Stimulated activated CD8-positive, alpha-beta memory T cell treated with anti-CD3 and anti-CD28 coated beads, Interleukin-12 subunit alpha, Interleukin-12 subunit beta, amount 100 ng/mL, for 1 hour (primary cell): ENCODE measurements around the gene ZNF718.
"Not testable (repeated sequence)": the region's sequence is repeated elsewhere in the genome, so short reads cannot be mapped to it uniquely, and the experiment has no call there.

Source experiments
- DNase-seq: peaks from one replicate; pipeline ENCODE4 v3.0.0-alpha.2; 2020; ENCODE audit warnings: low read depth

The ZNF718 gene

GRCh38 chr4:161496-162284, 37.4 kb downstream of the ZNF718 start:
- no peak for DNase-seq

- DNase-seq: not testable (repeated sequence)
These were observed 45.3 kb downstream of the ZNF718 start for GRCh38 chr4:169640-170039.

- not testable (repeated sequence) for DNase-seq
These were observed 47.0 kb downstream of the ZNF718 start for GRCh38 chr4:171318-171717.

- DNase-seq: no peak
These were observed 49.5 kb downstream of the ZNF718 start for GRCh38 chr4:173666-174314.

- no peak for DNase-seq
These were observed 51.7 kb downstream of the ZNF718 start for GRCh38 chr4:175986-176385.

GRCh38 chr4:176995-177394, 52.7 kb downstream of the ZNF718 start:
- no peak for DNase-seq

GRCh38 chr4:182225-182624, 57.9 kb downstream of the ZNF718 start:
- not testable (repeated sequence) for DNase-seq

GRCh38 chr4:188091-188490, 63.8 kb downstream of the ZNF718 start:
- DNase-seq: no peak

GRCh38 chr4:195159-195558, 70.9 kb downstream of the ZNF718 start:
- not testable (repeated sequence) for DNase-seq

GRCh38 chr4:200936-201335, 76.6 kb downstream of the ZNF718 start:
- no peak for DNase-seq

- DNase-seq: not testable (repeated sequence)
These were observed 78.5 kb downstream of the ZNF718 start for GRCh38 chr4:202822-203221.

GRCh38 chr4:205097-205756, 80.9 kb downstream of the ZNF718 start:
- no peak for DNase-seq

- no peak for DNase-seq
These were observed 81.8 kb downstream of the ZNF718 start for GRCh38 chr4:206054-206453.

GRCh38 chr4:208416-209096, 84.3 kb downstream of the ZNF718 start:
- not testable (repeated sequence) for DNase-seq

- DNase-seq: no peak
These were observed 86.8 kb downstream of the ZNF718 start for GRCh38 chr4:211033-211511.

- no peak for DNase-seq
These were observed 88.3 kb downstream of the ZNF718 start for GRCh38 chr4:212438-213188.

GRCh38 chr4:213189-213535, 88.9 kb downstream of the ZNF718 start:
- not testable (repeated sequence) for DNase-seq
